Measurements from ENCODE around the gene BRIP1.

The BRIP1 gene

GRCh38 chr17:61799812-61800484, 63.4 kb downstream of the BRIP1 start:
- peaks cover 75% of the 10 kb centered on the region for H3K36me3 ChIP-seq (ENCODE audit: insufficient read depth, low read length)
- no peaks in the 10 kb centered on the region for H3K27me3 ChIP-seq (ENCODE audit: insufficient read depth, low read length)
- H3K9ac ChIP-seq (ENCODE audit: low read depth, low read length): no peak overlapping the region
- 88% methylated on average over 1 of the region's 1 CpG for WGBS
- H3K27ac ChIP-seq (ENCODE audit: low read depth, low read length): no peak overlapping the region
- no peak overlapping the region for H3K4me3 ChIP-seq (ENCODE audit: low read length)
- H3K9me3 ChIP-seq (ENCODE audit: insufficient read depth, low read depth, low read length): no peaks in the 10 kb centered on the region
- H3K4me1 ChIP-seq (ENCODE audit: insufficient read depth, low read length): no peaks in the 10 kb centered on the region

- WGBS: 91% methylated on average over 2 of the region's 2 CpGs
- H3K36me3 ChIP-seq (ENCODE audit: insufficient read depth, low read length): peaks cover 93% of the 10 kb centered on the region
- no peak overlapping the region for H3K4me3 ChIP-seq (ENCODE audit: low read length)
- H3K27ac ChIP-seq (ENCODE audit: low read depth, low read length): no peak overlapping the region
- H3K27me3 ChIP-seq (ENCODE audit: insufficient read depth, low read length): no peaks in the 10 kb centered on the region
- no peaks in the 10 kb centered on the region for H3K4me1 ChIP-seq (ENCODE audit: insufficient read depth, low read length)
- H3K9ac ChIP-seq (ENCODE audit: low read depth, low read length): no peak overlapping the region
- no peaks in the 10 kb centered on the region for H3K9me3 ChIP-seq (ENCODE audit: insufficient read depth, low read depth, low read length)
These were observed 66.0 kb downstream of the BRIP1 start for GRCh38 chr17:61797283-61797682.

- no peaks in the 10 kb centered on the region for H3K9me3 ChIP-seq (ENCODE audit: insufficient read depth, low read depth, low read length)
- no peaks in the 10 kb centered on the region for H3K27me3 ChIP-seq (ENCODE audit: insufficient read depth, low read length)
- H3K9ac ChIP-seq (ENCODE audit: low read depth, low read length): no peak overlapping the region
- H3K4me3 ChIP-seq (ENCODE audit: low read length): no peak overlapping the region
- H3K4me1 ChIP-seq (ENCODE audit: insufficient read depth, low read length): no peaks in the 10 kb centered on the region
- no peak overlapping the region for H3K27ac ChIP-seq (ENCODE audit: low read depth, low read length)
- WGBS: 85% methylated on average over 2 of the region's 2 CpGs
- peaks cover 90% of the 10 kb centered on the region for H3K36me3 ChIP-seq (ENCODE audit: insufficient read depth, low read length)
These were observed 67.8 kb downstream of the BRIP1 start for GRCh38 chr17:61795546-61795945.

- Histone ChIP-seq H3K4me3 (ENCODE audit: low read length) (no peak overlapping the region), H3K36me3 (ENCODE audit: insufficient read depth, low read length) (peaks cover 85% of the 10 kb centered on the region), H3K9ac (ENCODE audit: low read depth, low read length) (no peak overlapping the region), H3K4me1 (ENCODE audit: insufficient read depth, low read length) (no peaks in the 10 kb centered on the region), H3K27me3 (ENCODE audit: insufficient read depth, low read length) (no peaks in the 10 kb centered on the region), H3K9me3 (ENCODE audit: insufficient read depth, low read depth, low read length) (no peaks in the 10 kb centered on the region), H3K27ac (ENCODE audit: low read depth, low read length) (no peak overlapping the region)
- WGBS: 91% methylated on average over 1 of the region's 1 CpG
These were observed 68.5 kb downstream of the BRIP1 start for GRCh38 chr17:61794792-61795191.

GRCh38 chr17:61794242-61794641, 69.1 kb downstream of the BRIP1 start:
- WGBS: 97% methylated on average over 4 of the region's 4 CpGs
- H3K9me3 ChIP-seq (ENCODE audit: insufficient read depth, low read depth, low read length): no peaks in the 10 kb centered on the region
- no peaks in the 10 kb centered on the region for H3K4me1 ChIP-seq (ENCODE audit: insufficient read depth, low read length)
- no peaks in the 10 kb centered on the region for H3K27me3 ChIP-seq (ENCODE audit: insufficient read depth, low read length)
- H3K4me3 ChIP-seq (ENCODE audit: low read length): no peak overlapping the region
- H3K9ac ChIP-seq (ENCODE audit: low read depth, low read length): no peak overlapping the region
- H3K27ac ChIP-seq (ENCODE audit: low read depth, low read length): no peak overlapping the region
- H3K36me3 ChIP-seq (ENCODE audit: insufficient read depth, low read length): peaks cover 80% of the 10 kb centered on the region

GRCh38 chr17:61793565-61793964, 69.8 kb downstream of the BRIP1 start:
- peaks cover 73% of the 10 kb centered on the region for H3K36me3 ChIP-seq (ENCODE audit: insufficient read depth, low read length)
- no peak overlapping the region for H3K9ac ChIP-seq (ENCODE audit: low read depth, low read length)
- H3K27ac ChIP-seq (ENCODE audit: low read depth, low read length): no peak overlapping the region
- H3K27me3 ChIP-seq (ENCODE audit: insufficient read depth, low read length): no peaks in the 10 kb centered on the region
- no peaks in the 10 kb centered on the region for H3K4me1 ChIP-seq (ENCODE audit: insufficient read depth, low read length)
- no peaks in the 10 kb centered on the region for H3K9me3 ChIP-seq (ENCODE audit: insufficient read depth, low read depth, low read length)
- no peak overlapping the region for H3K4me3 ChIP-seq (ENCODE audit: low read length)
- WGBS: 96% methylated on average over 1 of the region's 3 CpGs

GRCh38 chr17:61789872-61790271, 73.5 kb downstream of the BRIP1 start:
- Histone ChIP-seq H3K4me1 (ENCODE audit: insufficient read depth, low read length) (no peaks in the 10 kb centered on the region), H3K36me3 (ENCODE audit: insufficient read depth, low read length) (peaks cover 38% of the 10 kb centered on the region), H3K9ac (ENCODE audit: low read depth, low read length) (no peak overlapping the region), H3K27ac (ENCODE audit: low read depth, low read length) (no peak overlapping the region), H3K9me3 (ENCODE audit: insufficient read depth, low read depth, low read length) (no peaks in the 10 kb centered on the region), H3K4me3 (ENCODE audit: low read length) (no peak overlapping the region), H3K27me3 (ENCODE audit: insufficient read depth, low read length) (no peaks in the 10 kb centered on the region)

- 98% methylated on average over 3 of the region's 5 CpGs for WGBS
- Histone ChIP-seq H3K4me1 (ENCODE audit: insufficient read depth, low read length) (no peaks in the 10 kb centered on the region), H3K9me3 (ENCODE audit: insufficient read depth, low read depth, low read length) (no peaks in the 10 kb centered on the region), H3K27ac (ENCODE audit: low read depth, low read length) (no peak overlapping the region), H3K27me3 (ENCODE audit: insufficient read depth, low read length) (no peaks in the 10 kb centered on the region), H3K4me3 (ENCODE audit: low read length) (no peak overlapping the region), H3K36me3 (ENCODE audit: insufficient read depth, low read length) (peaks cover 13% of the 10 kb centered on the region; the same call in 1 of the 2 replicates), H3K9ac (ENCODE audit: low read depth, low read length) (no peak overlapping the region)
These were observed 77.2 kb downstream of the BRIP1 start for GRCh38 chr17:61786088-61786487.

GRCh38 chr17:61784510-61784909, 78.8 kb downstream of the BRIP1 start:
- H3K36me3 ChIP-seq (ENCODE audit: insufficient read depth, low read length): peaks cover 22% of the 10 kb centered on the region
- no peak overlapping the region for H3K27ac ChIP-seq (ENCODE audit: low read depth, low read length)
- no peaks in the 10 kb centered on the region for H3K27me3 ChIP-seq (ENCODE audit: insufficient read depth, low read length)
- H3K4me3 ChIP-seq (ENCODE audit: low read length): no peak overlapping the region
- no peaks in the 10 kb centered on the region for H3K9me3 ChIP-seq (ENCODE audit: insufficient read depth, low read depth, low read length)
- 95% methylated on average over 4 of the region's 4 CpGs for WGBS
- no peaks in the 10 kb centered on the region for H3K4me1 ChIP-seq (ENCODE audit: insufficient read depth, low read length)
- no peak overlapping the region for H3K9ac ChIP-seq (ENCODE audit: low read depth, low read length)

GRCh38 chr17:61783556-61784304, 79.6 kb downstream of the BRIP1 start:
- no peak overlapping the region for H3K9ac ChIP-seq (ENCODE audit: low read depth, low read length)
- H3K9me3 ChIP-seq (ENCODE audit: insufficient read depth, low read depth, low read length): no peaks in the 10 kb centered on the region
- no peak overlapping the region for H3K4me3 ChIP-seq (ENCODE audit: low read length)
- no peaks in the 10 kb centered on the region for H3K4me1 ChIP-seq (ENCODE audit: insufficient read depth, low read length)
- peaks cover 22% of the 10 kb centered on the region for H3K36me3 ChIP-seq (ENCODE audit: insufficient read depth, low read length)
- H3K27me3 ChIP-seq (ENCODE audit: insufficient read depth, low read length): no peaks in the 10 kb centered on the region
- no peak overlapping the region for H3K27ac ChIP-seq (ENCODE audit: low read depth, low read length)

GRCh38 chr17:61783120-61783519, 80.2 kb downstream of the BRIP1 start:
- no peak overlapping the region for H3K27ac ChIP-seq (ENCODE audit: low read depth, low read length)
- no peaks in the 10 kb centered on the region for H3K9me3 ChIP-seq (ENCODE audit: insufficient read depth, low read depth, low read length)
- no peak overlapping the region for H3K9ac ChIP-seq (ENCODE audit: low read depth, low read length)
- H3K36me3 ChIP-seq (ENCODE audit: insufficient read depth, low read length): peaks cover 25% of the 10 kb centered on the region
- H3K27me3 ChIP-seq (ENCODE audit: insufficient read depth, low read length): no peaks in the 10 kb centered on the region
- no peak overlapping the region for H3K4me3 ChIP-seq (ENCODE audit: low read length)
- 100% methylated on average over 1 of the region's 1 CpG for WGBS
- no peaks in the 10 kb centered on the region for H3K4me1 ChIP-seq (ENCODE audit: insufficient read depth, low read length)
